ENCODE data around the gene STX8.
"Not testable (repeated sequence)": the region's sequence is repeated elsewhere in the genome, so short reads cannot be mapped to it uniquely, and the experiment has no call there.

STX8 gene

DNA sequence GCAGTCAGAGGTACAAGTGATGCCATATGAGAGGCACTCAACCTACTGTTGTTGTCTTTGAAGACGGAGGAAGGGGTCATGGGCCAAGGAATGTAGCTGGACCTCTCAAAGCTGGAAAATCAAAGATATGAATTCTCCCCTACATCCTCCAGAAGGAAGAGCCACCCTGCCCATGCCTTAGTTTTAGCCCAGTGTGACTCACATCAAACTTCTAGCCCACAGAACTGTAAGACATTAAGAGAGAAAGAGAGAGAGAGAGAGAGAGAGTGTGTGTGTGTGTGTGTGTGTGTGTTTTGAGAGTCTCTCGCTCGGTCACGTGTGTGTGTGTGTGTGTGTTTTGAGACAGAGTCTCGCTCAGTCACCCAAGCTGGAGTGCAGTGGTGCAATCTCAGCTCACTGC is 87.1 kb downstream of the STX8 start:
- no peak for DNase-seq

DNA sequence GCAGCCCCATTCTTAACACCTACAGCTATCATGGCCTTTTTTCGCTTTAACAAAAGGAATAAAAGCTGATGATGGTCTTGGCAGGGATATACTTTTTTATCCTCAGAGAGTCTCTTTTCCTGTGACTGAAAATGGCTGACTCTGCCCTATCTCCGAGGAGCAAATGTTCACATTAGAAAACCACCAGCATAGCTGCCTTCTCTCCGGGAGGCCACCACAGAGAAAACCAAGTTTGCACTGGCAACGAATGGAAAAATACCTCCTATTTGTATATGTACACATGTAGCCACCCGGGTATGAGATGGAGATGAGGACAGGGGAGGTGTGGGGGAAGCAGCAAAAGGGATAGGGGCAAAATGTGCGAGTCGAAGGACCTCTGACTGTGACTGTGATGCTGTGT is 88.2 kb downstream of the STX8 start:
- no peak for DNase-seq

DNA sequence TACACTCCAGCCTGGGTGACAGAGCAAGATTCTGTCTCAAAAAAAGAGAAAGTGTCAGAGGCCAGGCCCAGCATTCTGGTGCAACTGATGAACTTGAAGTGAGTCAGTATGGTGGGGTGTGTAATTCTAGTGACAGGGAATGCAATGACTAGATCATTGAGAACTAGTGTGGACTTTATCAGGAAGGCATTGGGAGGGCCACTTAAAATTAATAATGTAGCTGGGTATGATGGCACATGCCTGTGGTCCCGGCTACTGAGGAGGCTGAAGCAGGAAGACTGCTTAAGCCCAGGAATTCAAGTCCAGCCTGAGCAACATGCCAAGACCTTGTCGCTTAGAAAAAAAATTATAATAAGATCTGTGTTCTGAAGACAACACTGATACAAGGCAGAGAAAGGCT is 90.8 kb downstream of the STX8 start:
- no peak for DNase-seq

DNA sequence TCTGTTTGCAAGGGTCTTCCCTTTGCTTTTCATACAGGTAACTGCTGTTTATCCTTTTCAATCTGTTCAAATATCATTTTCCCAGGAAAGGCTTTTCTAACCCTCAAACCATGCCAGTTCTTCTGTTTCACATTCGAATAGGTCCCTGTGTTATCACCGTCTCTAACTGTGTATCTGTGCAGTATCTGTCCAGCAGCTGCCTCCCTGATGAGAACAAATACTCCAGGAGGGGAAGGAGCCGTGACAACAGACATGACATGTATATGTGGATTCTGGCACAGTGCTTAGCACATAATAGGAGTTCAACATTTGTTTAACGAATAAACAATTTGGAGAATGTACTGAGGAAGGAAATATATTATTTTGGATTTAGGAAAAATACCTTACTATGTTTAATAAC is 95.7 kb downstream of the STX8 start:
- DNase-seq = no peak

DNA sequence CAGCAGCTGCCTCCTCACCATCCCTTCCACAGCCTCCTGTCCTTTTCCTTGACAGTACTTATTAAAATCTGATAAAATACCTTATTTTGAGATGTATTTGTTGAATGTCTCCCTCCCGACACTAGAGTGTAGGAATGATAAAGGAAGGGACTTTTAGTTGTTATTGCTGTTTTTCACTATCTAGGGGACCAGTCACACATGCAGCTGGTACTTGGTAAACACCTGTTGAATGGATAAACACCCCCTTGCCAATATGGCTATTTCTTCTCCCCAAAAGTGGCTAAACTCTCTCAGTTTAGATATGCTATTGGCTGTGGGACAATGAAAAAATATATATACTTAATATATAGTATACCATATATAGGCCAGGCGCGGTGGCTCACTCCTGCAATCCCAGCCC is 96.7 kb downstream of the STX8 start:
- no peak for DNase-seq

DNA sequence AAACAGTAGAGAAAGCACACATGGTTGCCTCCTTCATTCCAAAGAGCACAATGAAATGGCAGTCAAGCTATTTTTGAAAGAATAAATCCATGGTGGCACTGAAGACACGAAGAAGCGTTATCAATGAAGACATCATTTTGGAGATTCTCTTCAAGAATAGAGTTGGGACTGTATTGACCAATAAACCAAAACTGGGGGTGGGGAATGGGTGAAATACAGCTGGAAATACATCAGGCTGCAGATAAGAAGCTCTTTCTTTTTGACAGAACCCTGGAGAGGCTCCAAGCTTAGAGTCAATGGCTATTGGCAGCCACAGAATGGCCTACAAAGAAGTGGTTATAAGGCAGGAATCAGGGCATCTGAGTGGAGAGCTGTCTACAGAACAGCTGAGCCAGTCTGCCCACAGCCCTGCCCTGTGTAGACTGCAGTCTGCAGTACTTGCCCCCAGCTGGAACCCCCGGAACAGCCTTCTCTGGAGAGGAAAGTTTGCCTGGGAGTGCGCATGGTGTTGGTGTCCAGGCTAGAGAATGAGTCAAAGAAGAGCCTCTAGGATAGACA is 100.4 kb downstream of the STX8 start:
- no peak for DNase-seq

DNA sequence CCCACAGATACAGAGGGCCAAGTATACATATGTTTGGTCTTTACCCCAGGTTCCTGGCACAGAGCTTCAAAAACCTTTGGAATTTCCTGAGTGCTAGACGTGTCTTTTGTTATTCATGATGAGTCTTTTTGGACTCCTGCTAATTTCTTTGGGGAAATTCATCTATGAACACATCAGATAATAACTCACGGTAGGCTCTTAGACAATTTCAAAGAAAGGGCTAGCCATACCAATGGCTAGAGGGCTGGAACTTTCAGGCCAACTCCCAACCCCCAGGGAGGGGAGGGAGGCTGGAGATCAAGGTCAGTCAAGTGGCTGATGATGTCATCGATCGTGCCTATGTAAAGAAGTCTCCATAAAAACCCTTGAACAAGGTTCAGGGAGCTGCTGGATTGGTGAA is 101.9 kb downstream of the STX8 start:
- DNase-seq = no peak

DNA sequence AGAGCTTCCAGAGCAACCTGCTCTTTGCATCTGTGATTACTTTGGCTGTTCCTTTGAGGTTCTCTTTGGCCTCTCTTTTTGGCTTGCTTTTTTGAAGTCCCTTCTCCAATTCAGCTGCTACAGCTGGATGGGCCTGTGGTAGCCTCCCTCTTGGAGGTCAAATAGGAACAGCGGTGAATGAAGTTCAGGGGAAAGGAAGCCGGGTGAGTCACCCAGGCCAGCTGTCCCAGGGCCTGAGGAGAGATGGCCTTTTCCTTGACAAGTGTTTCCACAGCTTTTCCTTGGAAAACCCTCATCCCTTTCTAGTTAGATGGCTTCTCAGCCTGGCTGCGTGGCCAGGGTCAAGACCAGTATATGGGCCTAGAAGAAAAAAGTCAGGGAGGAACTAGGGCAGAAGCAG is 103.1 kb downstream of the STX8 start:
- DNase-seq = no peak

DNA sequence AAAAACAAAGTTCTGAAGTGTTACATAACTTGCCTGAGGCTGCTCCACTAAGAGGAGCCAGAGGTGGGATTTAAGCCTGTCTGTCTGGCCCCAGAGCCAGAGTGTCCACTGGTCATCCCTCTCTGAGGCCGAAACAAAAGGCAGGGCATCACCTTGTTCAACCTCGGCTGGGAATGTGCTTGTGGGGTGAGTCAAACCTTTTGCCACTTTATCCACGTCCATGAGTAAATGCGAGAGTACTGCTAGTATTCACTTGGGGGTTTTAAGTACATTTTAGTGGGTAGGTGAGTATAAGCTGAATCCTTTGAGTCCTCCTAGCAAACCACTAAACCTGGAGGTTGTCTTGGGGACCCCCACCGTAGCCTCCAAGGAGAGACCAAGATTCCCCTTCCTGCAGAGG is 103.5 kb downstream of the STX8 start:
- no peak for DNase-seq

DNA sequence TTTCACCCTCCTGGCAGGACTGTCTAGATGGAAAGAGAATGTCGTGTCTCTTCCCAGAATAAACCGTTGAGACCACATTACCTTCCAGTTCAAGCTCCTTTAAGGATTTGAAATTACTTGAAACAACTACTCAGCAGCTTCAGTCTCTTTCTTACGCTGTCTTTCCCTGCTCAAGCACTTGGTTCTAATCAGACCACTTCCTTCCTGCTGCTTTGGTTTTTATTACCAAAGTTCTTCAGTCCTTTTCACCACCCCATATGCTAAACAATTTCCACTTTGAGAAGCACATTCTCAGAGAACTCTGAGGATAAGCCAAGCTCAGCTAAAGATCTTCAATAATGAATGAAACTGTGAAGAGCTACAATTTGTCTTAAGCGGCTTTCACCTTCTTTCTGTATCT is 105.4 kb downstream of the STX8 start:
- DNase-seq = no peak

DNA sequence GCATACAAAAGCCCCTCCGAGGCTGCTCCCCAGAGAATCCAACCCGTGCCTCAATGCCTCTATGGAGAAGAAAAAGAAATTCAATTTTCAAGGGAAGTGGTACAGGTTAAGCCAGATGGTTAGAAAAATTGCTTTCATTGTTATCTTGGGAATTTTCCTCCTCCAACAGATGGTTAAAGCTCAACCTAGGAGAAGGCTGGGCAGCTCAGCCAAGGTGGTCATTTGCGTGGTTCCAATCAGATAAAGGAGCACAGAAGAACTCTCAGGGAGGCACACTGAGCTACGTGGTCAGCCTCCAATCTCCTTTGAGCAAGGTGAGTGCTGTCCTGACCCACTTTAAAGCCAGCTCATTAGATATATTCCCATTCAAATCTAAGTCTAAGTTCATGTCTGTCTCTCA is 106.7 kb downstream of the STX8 start:
- no peak for DNase-seq

DNA sequence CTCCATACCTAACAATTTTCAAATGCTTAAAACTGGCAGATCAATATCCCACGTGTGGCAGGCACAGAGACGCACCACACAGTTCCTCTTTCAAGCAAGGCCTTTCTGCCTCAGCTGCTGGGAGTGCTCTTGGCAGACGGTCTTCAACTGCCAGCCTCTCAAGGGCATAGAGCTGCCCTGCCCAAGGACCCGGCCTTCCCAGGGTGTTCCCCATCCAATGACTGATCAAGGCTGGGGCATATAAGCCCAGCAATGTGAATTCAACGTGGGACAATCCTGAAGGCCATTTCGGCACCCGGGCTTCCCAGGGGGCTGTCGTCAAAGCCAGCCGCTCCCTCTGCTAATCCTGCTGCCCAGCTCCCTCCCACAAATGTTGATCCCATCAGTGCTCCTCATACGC is 107.1 kb downstream of the STX8 start:
- no peak for DNase-seq

DNA sequence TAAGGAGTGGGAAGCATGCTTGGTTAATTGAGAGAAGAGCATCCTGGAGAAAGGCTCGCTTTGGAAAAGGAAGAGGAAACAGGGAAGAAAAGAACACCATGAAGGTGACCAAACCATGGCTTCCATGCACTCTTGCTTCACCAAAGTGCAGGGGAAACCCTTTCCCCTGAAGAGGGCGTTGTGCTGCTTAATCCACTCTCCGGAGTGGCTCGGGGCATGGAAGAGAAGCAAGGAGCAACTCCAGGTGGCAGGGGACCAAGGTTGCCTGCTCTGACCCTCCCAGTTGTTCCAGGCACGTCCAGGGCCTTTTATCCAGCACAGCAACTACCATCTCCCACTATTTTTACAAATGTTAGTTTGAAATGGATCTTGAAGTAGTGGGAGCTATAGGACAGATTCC is 108.1 kb downstream of the STX8 start:
- no peak for DNase-seq

DNA sequence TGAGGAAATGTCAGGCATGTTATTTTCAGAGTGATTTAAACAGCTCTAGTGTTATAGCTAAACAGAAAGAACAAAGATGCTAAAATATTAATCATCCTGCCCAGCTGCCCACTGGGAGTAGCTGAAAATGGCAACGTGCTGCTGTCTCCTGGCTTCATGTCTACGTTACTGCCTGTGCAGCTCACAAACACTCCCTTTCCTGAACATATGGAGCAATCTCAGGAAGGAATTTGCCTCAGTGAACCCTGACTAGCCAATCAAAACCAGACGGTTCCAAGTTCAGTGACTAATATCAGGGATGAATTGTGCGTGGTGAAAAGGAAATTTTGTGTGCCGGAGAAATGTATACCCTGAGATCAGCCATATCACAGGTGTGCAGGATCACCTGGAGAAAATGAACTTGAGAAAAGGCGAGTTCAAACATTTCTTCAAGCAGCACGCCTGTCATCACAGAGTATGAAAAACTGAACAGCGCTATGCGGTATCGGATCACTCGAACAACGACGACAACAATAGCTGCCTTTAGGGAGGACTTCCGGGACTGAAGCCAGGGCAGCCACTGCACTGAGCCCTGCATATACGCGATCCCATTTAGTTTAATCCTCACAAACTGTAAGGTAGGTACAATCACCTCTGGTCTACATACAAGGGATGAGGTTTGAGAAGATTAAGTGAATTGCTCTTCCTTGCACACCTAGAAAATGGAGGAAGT is 110.3 kb downstream of the STX8 start:
- DNase-seq = no peak

DNA sequence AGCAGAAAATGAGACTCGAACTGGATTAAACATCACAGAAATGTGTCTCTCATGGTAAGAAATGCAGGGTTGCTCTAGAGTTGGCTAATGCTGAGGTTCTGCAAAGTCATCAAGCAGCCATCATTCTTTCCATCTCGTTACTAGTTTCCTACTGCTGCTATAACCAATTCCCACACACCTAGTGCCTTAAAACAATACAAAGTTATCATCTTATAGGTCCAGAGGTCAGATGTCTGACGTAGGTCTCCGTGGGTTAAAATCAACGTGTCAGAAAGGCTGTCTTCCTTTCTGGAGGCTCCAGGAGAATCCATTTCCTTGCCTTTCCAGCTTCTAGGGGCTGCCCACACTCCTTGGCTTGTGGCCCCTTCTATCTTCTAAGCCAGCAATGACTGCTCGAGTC is 118.6 kb downstream of the STX8 start:
- DNase-seq = no peak

DNA sequence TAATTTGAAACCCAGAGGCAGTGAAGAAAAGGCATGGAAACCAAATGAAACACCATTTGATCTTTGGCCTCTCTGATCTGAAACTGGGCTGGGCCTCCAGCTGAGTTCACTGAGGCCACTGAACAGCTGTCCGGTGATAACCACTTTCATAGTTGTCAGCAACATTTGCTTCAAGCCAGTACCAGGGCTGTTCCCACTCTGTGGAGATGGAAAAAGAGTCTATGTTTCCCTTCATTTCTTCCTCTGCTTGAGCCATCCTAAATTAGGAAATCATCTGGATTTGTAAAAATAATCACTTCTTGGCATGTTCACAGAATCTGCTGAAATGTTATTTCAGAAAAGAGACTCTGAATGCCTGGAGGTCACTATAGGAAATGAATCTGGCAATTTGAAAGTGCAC is 119.3 kb downstream of the STX8 start:
- DNase-seq = no peak

DNA sequence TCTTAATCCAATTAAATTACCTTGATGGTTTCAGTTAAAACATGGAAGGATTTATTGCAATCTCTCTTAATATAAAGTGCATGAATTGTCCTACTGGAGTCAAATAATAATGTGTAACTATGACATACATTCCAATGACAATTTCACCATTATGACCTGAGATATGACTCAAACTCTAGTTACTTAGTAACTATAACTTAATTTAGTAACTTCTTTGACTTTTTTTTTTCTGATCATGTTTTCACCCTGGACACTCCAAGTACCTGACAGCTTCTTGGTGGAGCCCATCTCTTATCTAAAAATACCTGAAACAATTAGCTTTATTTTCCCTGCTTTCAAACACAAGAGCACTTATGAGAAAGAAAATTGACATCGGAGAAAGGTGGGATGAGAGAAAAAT is 123.7 kb downstream of the STX8 start:
- no peak for DNase-seq

DNA sequence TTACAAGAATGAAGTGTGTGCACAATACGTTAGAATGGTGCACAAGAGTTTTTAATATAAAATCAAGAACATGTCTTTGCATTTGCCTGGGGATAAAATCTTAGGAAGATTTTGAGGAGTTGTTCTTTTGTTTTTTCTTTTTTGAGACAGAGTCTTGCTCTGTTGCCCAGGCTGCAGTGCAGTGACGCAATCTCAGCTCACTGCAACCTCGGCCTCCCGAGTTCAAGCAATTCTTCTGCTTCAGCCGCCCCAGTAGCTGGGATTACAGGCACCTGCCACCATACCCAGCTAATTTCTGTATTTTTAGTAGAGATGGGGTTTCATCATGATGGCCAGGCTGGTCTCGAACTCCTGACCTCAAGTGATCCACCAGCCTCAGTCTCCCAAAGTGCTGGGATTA is 128.3 kb downstream of the STX8 start:
- not testable (repeated sequence) for DNase-seq

DNA sequence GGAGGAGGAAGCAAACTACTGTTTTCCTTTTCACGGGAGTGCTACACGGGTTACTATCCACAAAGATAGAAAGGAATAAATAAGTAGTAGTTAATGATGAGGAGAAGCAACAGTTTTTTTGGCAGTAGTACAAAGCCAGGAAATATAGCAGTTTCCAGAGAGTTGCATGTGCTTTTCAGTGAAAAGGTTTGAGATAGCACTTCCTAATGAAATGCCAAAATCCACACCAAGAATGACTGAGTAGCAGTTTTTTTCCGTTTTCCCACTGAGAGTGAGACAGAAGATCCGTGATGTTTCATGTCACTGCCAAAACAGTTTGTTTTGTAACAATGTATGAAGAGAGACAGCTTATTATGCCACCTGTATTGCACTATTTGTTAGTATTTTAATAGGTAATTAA is 129.1 kb downstream of the STX8 start:
- no peak for DNase-seq

DNA sequence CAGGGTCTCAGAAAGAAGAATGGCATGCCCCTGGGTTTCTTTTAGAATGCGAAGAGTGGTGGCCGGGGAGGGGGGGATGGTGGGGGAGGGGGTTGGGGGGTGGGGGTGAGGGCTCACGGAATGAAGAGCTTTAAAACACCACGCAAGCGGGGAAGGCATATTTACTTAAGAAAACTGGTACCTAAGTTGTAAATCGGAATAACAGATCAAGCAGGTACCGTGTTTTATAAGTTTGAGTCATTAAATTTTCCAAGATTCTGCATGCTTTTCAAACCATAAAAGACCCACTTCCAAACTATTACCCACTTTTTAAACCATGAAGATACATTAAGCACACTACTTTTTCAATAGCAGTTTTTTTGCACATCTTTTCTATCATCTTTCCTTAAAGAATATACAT is 130.2 kb downstream of the STX8 start:
- no peak for DNase-seq

DNA sequence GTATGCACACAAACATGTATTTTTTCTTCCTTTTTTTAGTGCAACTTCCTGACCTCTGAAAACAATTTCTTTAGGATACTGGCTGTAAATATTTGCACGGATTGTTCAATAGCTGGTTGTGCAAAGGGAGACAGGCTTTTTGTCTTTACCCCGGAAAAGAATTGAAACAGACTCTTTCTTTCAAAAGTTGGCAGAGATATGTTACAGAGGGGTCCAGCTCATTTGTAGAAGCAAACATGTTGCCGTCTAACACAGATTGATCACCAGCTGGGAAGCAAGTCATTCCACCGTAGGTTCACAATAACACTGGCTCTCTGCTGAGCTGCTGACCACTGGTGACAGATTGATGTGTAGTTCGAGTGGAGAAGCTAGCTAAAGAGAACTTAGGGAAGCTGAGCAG is 130.9 kb downstream of the STX8 start:
- no peak for DNase-seq

DNA sequence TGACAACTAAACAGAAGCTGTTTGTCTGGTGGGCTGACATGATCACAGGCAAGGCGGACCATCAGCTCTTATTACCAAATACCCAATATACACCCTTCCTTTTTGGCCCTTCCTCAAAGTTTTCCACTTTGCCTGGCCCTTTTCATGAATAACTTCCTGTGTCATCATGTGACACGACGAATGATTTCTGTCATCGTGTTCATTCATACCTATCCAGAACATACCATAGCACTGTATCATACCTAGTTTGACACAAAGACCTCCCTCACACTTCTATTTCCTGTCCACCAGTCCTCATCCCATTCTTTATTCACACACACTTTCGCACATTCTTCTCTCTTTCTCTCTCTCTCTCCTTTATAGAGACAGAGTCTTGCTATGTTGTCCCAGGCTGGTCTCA is 131.8 kb downstream of the STX8 start:
- DNase-seq = no peak

DNA sequence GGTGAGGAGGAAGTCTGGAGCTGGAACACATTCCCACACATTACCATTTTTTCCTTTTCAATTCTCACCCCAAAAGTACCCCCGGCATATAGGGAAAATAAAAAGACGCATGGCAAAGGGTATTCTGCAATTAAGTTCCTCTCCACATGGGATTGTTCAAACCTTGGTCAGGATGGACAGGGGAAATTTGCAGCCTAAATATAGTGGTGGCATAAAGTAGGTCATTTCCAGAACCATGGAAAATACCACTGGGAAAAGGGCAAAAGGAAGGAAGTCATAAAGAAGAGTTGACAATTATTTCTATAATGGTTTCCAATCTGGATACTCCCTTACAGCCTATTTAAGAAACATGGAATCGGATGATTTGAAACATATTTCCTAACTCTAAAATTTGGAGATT is 135.8 kb downstream of the STX8 start:
- no peak for DNase-seq

DNA sequence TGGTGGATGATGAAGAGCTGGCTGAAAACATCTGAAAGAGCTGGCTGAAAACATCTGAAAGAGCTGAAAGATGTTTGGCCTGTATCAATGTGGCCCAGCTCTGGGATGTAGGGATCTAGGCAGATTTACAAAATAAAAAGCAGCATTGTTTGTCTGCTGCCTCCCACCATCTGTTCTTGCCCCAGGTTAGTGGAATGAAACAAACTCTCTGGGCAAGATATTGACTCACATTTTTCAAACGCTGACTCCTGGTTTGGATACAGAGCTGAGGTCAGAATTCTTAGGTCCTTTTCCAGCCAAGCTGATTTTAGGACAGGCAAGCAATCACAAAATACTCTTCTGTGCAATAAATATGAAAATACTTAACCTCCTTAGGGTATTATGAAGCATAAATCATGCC is 139.0 kb downstream of the STX8 start:
- no peak for DNase-seq

DNA sequence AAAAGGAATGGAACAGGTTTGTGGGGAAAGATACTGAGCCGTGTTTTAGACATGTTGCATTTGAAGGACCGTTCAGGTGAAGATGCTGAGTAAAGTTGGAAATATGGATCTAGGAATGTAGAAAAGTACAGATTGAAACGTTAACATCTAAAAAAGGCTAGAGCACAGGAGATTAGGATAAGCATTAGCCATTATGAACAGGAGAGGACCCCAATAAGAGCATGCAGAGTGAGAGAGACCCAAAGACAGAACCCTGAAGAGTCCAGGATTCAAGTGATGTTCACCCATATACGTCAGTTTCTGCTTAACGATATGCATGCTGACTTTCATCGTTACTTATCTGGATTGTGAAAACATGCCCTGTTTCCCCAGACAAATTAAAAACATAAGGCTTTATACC is 140.5 kb downstream of the STX8 start:
- DNase-seq = no peak
